Endodermal cell (in vitro differentiated cells): ENCODE measurements around the gene SNX14. TPM values are rescaled to one million over a fixed set of nuclear protein-coding genes. Genes with fewer than 3 reads are reported as not detected.

Source experiments
- DNase-seq: peaks from one replicate; pipeline ENCODE4 v3.0.0-alpha.2; 2017
- H3K27ac ChIP-seq: 2 replicates; pipeline ENCODE4 v1.5.1; 2013; ENCODE audit warnings: mild to moderate bottlenecking, low read depth, low read length, moderate library complexity
- H3K27me3 ChIP-seq: 2 replicates; pipeline ENCODE4 v1.6.1; 2013; ENCODE audit warnings: mild to moderate bottlenecking, low read length, moderate library complexity; ENCODE audit not compliant: insufficient read depth, control insufficient read depth, poor library complexity, severe bottlenecking
- H3K36me3 ChIP-seq: 2 replicates; pipeline ENCODE4 v1.7.0; 2013; ENCODE audit warnings: mild to moderate bottlenecking, low read length, moderate library complexity; ENCODE audit not compliant: control insufficient read depth, insufficient read depth
- H3K4me1 ChIP-seq: one replicate; pipeline ENCODE4 v1.7.0; 2013; ENCODE audit warnings: low read length; ENCODE audit not compliant: control insufficient read depth, insufficient read depth
- H3K4me3 ChIP-seq: 2 replicates; pipeline ENCODE4 v1.5.1; 2013; ENCODE audit warnings: mild to moderate bottlenecking, low read length, moderate library complexity
- H3K9ac ChIP-seq: 2 replicates; pipeline ENCODE4 v1.6.1; 2013; ENCODE audit warnings: mild to moderate bottlenecking, low read length, moderate library complexity; ENCODE audit not compliant: poor library complexity, severe bottlenecking; ENCODE audit errors: extremely low read depth
- H3K9me3 ChIP-seq: 2 replicates; pipeline ENCODE4 v1.6.1; 2013; ENCODE audit warnings: mild to moderate bottlenecking, low read length, moderate library complexity; ENCODE audit not compliant: control insufficient read depth
- H3K27ac Mint-ChIP-seq: 2 replicates; pipeline ENCODE4 v1.8.0; 2020; ENCODE audit warnings: mixed read lengths
- H3K27me3 Mint-ChIP-seq: 2 replicates; pipeline ENCODE4 v1.8.0; 2021; ENCODE audit warnings: mild to moderate bottlenecking, mixed read lengths; ENCODE audit not compliant: insufficient read depth
- H3K36me3 Mint-ChIP-seq: 2 replicates; pipeline ENCODE4 v1.8.0; 2020; ENCODE audit warnings: low read depth, mixed read lengths
- H3K4me1 Mint-ChIP-seq: 2 replicates; pipeline ENCODE4 v1.8.0; 2020; ENCODE audit warnings: mixed read lengths
- H3K4me3 Mint-ChIP-seq: 2 replicates; pipeline ENCODE4 v1.8.0; 2020; ENCODE audit warnings: mild to moderate bottlenecking, moderate library complexity, mixed read lengths
- H3K9me3 Mint-ChIP-seq: 2 replicates; pipeline ENCODE4 v1.8.0; 2020; ENCODE audit warnings: mild to moderate bottlenecking, mixed read lengths
- WGBS, 2 experiments: methylation state at CpG; one replicate each; pipeline versions ENCODE4 v1.1.5 to v1.1.7; 2013; ENCODE audit warnings: missing lambda C conversion rate in 2 of 2, mixed read lengths in 1 of 2; ENCODE audit not compliant: insufficient coverage in 1 of 2, insufficient read length in 1 of 2; 5-methylcytosine and 5-hydroxymethylcytosine counted together
- total RNA-seq, 2 donors: library from RNA; stranded (reverse); fragmentation: NEBNext Ultra II Directional in 1 of 2; extraction: Animal tissue kit (Norgen Biotek cat#: 25700) in 1 of 2; gene quantifications; 2 replicates in 1 of 2; 3 replicates in 1 of 2; pipeline ENCODE4 v1.2.1, GENCODE V29; 2021
- TF ChIP-seq, protein P1 (sequence below): fragments of 200-600 bp; sonication (generic); conservative IDR thresholded peaks from 2 replicates; pipeline ENCODE4 v1.5.0; 2021; ENCODE audit warnings: antibody characterized with exemption, mild to moderate bottlenecking

The SNX14 gene
- total RNA-seq, 2 donors from 2014 or later, result 61.3 to 69.6 TPM

DNA sequence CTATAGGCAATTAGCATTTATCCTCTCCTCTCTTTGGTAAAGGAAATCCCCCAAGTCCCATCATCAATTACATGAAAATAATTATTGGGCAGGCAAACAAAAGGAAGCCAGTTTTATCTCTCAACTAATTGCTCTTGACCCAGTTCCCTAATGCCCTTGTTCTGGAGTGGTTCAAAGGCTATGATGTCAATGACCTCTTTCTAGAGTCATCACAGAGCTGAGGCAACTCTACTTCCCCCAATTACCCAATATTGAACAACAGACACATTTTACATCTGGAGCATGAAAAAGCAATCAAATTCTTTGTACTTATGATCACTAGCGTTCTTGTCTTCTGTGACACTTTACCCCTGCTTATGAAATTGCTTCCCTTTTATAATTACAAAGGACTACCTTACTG, 100.3 kb downstream of the SNX14 start:
- no peak overlapping the region for H3K9ac ChIP-seq
- TF ChIP-seq, protein P1, sequence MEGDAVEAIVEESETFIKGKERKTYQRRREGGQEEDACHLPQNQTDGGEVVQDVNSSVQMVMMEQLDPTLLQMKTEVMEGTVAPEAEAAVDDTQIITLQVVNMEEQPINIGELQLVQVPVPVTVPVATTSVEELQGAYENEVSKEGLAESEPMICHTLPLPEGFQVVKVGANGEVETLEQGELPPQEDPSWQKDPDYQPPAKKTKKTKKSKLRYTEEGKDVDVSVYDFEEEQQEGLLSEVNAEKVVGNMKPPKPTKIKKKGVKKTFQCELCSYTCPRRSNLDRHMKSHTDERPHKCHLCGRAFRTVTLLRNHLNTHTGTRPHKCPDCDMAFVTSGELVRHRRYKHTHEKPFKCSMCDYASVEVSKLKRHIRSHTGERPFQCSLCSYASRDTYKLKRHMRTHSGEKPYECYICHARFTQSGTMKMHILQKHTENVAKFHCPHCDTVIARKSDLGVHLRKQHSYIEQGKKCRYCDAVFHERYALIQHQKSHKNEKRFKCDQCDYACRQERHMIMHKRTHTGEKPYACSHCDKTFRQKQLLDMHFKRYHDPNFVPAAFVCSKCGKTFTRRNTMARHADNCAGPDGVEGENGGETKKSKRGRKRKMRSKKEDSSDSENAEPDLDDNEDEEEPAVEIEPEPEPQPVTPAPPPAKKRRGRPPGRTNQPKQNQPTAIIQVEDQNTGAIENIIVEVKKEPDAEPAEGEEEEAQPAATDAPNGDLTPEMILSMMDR, result no peak
- no peaks in the 10 kb centered on the region for H3K36me3 ChIP-seq
- H3K27me3 ChIP-seq, result no peaks in the 10 kb centered on the region
- no peak overlapping the region for H3K4me3 ChIP-seq
- Mint-ChIP-seq H3K27ac (no peak overlapping the region), H3K27me3 (peaks cover 2% of the 10 kb centered on the region), H3K4me3 (no peak overlapping the region), H3K4me1 (no peaks in the 10 kb centered on the region), H3K36me3 (peaks cover 8% of the 10 kb centered on the region), H3K9me3 (peaks cover 25% of the 10 kb centered on the region)
- H3K27ac ChIP-seq, result no peak overlapping the region
- H3K9me3 ChIP-seq, result peaks cover 28% of the 10 kb centered on the region
- H3K4me1 ChIP-seq, result no peaks in the 10 kb centered on the region
- WGBS, 2 experiments, result 86% methylated on average over 1 of the region's 1 CpG; no CpG with 5 or more reads in 1 of the 2 experiments
- no peak for DNase-seq

DNA sequence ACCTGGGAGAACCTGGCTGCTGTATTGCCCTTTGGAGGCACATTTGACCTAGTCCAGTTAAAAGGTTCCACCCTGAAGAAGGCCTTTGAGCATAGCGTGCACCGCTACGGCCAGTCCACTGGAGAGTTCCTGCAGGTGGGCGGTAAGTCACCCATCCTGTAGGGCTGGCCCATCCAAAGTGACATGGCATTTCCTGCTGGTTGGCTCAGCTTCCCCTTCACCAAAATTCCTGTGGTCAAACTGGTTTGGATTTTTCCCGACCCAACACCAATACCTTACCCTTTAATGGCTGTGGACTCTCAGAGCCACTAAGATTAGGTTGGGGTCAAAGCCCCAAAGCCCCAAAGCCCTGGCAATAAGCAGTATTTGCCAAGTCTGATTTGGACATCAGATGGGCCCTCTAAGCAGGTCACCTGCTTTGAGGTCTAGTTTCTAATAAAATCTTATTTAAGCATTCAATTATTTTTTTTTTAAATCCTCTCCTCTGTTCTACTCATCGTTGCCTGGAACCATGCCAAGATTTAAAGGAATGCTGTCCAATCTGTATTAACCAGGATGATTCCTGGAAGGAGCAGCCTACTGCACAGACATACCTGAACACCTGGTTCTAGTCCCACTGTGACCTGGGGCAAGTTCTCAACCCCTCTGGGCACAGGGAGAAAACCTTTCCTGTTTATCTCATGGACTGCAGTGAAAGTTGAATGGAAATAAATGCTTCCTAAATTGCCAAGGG, 103.0 kb downstream of the SNX14 start:
- H3K27me3 ChIP-seq, result no peaks in the 10 kb centered on the region
- no peaks in the 10 kb centered on the region for H3K36me3 ChIP-seq
- H3K9ac ChIP-seq, result no peak overlapping the region
- TF ChIP-seq, protein P1, result no peak
- no peaks in the 10 kb centered on the region for H3K27me3 Mint-ChIP-seq
- H3K4me1 Mint-ChIP-seq, result no peaks in the 10 kb centered on the region
- H3K9me3 Mint-ChIP-seq, result no peaks in the 10 kb centered on the region
- no peaks in the 10 kb centered on the region for H3K4me1 ChIP-seq
- H3K4me3 ChIP-seq, result no peak overlapping the region
- no peak overlapping the region for H3K27ac Mint-ChIP-seq
- H3K9me3 ChIP-seq, result peaks cover 2% of the 10 kb centered on the region
- H3K27ac ChIP-seq, result no peak overlapping the region
- 94 to 100% methylated on average over 1 to 6 of the region's 6 CpGs for WGBS, 2 experiments
- no peak overlapping the region for H3K4me3 Mint-ChIP-seq
- DNase-seq, result no peak
- H3K36me3 Mint-ChIP-seq, result no peaks in the 10 kb centered on the region

DNA sequence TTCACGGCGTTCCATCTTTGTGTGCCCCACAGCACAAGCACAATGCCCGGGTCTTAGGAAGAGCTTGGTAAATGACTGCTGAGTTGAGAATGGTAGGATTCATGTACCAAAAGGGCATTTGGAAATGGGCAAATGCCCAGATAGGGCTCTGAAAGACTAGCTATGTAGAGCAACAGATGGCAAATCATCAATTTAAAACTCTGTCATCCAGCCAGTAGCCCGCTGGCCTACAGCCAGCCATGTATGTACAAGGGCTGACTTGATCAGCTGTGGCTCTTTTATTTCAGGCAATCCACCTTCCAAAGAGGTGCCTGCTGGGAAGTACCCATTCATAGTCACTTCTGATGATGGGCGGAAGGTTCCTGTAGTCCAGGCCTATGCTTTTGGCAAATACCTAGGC, 108.7 kb downstream of the SNX14 start:
- Mint-ChIP-seq H3K36me3 (no peaks in the 10 kb centered on the region), H3K9me3 (no peaks in the 10 kb centered on the region), H3K27me3 (peaks cover 1% of the 10 kb centered on the region), H3K4me1 (no peaks in the 10 kb centered on the region), H3K4me3 (no peak overlapping the region), H3K27ac (no peak overlapping the region)
- no peaks in the 10 kb centered on the region for H3K36me3 ChIP-seq
- no peaks in the 10 kb centered on the region for H3K4me1 ChIP-seq
- no peaks in the 10 kb centered on the region for H3K9me3 ChIP-seq
- no peak overlapping the region for H3K4me3 ChIP-seq
- H3K27me3 ChIP-seq, result no peaks in the 10 kb centered on the region
- no peak overlapping the region for H3K9ac ChIP-seq
- DNase-seq, result no peak
- H3K27ac ChIP-seq, result no peak overlapping the region
- TF ChIP-seq, protein P1, result no peak
- 94 to 97% methylated on average over 4 to 5 of the region's 5 CpGs for WGBS, 2 experiments
